HG03432 (cell line): ENCODE measurements around the gene LUC7L2.
"Not testable (repeated sequence)": the region's sequence is repeated elsewhere in the genome, so short reads cannot be mapped to it uniquely, and the experiment has no call there.

Experiments used
- ATAC-seq: cut with Tn5 transposase; IDR thresholded peaks from one replicate; pipeline ENCODE4 v1.9.1; 2021; ENCODE audit warnings: mild to moderate bottlenecking, moderate library complexity; ENCODE audit not compliant: unreplicated experiment

Gene LUC7L2

GRCh38 chr7:139394540-139394939 lies 34.8 kb downstream of the LUC7L2 start:
- ATAC-seq = no peak

GRCh38 chr7:139396323-139396951 lies 36.7 kb downstream of the LUC7L2 start:
- no peak for ATAC-seq

- ATAC-seq = no peak
These were observed 37.5 kb downstream of the LUC7L2 start for GRCh38 chr7:139397192-139397591.

- no peak for ATAC-seq
These were observed 43.9 kb downstream of the LUC7L2 start for GRCh38 chr7:139403601-139404000.

GRCh38 chr7:139407555-139407954 lies 47.9 kb downstream of the LUC7L2 start:
- no peak for ATAC-seq

GRCh38 chr7:139414743-139415402 lies 55.2 kb downstream of the LUC7L2 start:
- not testable (repeated sequence) for ATAC-seq

- no peak for ATAC-seq
These were observed 56.7 kb downstream of the LUC7L2 start for GRCh38 chr7:139416405-139416804.

- no peak for ATAC-seq
These were observed 57.8 kb downstream of the LUC7L2 start for GRCh38 chr7:139417478-139417877.

GRCh38 chr7:139421123-139421522 lies 61.4 kb downstream of the LUC7L2 start:
- ATAC-seq = no peak

GRCh38 chr7:139422126-139422525 lies 62.4 kb downstream of the LUC7L2 start:
- no peak for ATAC-seq

GRCh38 chr7:139423091-139423490 lies 63.4 kb downstream of the LUC7L2 start:
- ATAC-seq = no peak

- ATAC-seq = no peak
These were observed 64.3 kb downstream of the LUC7L2 start for GRCh38 chr7:139424004-139424403.

GRCh38 chr7:139425701-139426100 lies 66.0 kb downstream of the LUC7L2 start:
- ATAC-seq = not testable (repeated sequence)

GRCh38 chr7:139426258-139427028 lies 66.7 kb downstream of the LUC7L2 start:
- ATAC-seq = no peak

GRCh38 chr7:139427029-139427420 lies 67.3 kb downstream of the LUC7L2 start:
- ATAC-seq = no peak

GRCh38 chr7:139427788-139428187 lies 68.1 kb downstream of the LUC7L2 start:
- ATAC-seq = no peak

GRCh38 chr7:139429735-139430134 lies 70.0 kb downstream of the LUC7L2 start:
- ATAC-seq = not testable (repeated sequence)

GRCh38 chr7:139430443-139430842 lies 70.7 kb downstream of the LUC7L2 start:
- ATAC-seq = no peak

GRCh38 chr7:139431010-139431409 lies 71.3 kb downstream of the LUC7L2 start:
- ATAC-seq = no peak

- ATAC-seq = no peak
These were observed 71.8 kb downstream of the LUC7L2 start for GRCh38 chr7:139431459-139431858.

GRCh38 chr7:139436806-139437205 lies 77.1 kb downstream of the LUC7L2 start:
- ATAC-seq = no peak

GRCh38 chr7:139439375-139439774 lies 79.7 kb downstream of the LUC7L2 start:
- no peak for ATAC-seq
